HepG2 (cell line): ENCODE measurements around the gene HES6. TPM values are rescaled to one million over a fixed set of nuclear protein-coding genes. Genes with fewer than 3 reads are reported as not detected.

Source experiments
- CHCHD3 ChIP-seq: sonication (generic); formaldehyde crosslinking; IDR thresholded peaks from 2 replicates; pipeline ENCODE4 v1.8.0; 2022; ENCODE audit warnings: mild to moderate bottlenecking, missing genetic modification reagents, moderate library complexity
- DMAP1 ChIP-seq: IDR thresholded peaks from 2 replicates; pipeline ENCODE4 v1.6.1; 2016
- HNRNPL ChIP-seq: fragments of 200-400 bp; formaldehyde crosslinking; IDR thresholded peaks from 2 replicates; pipeline ENCODE4 v1.6.1; 2017; ENCODE audit warnings: mild to moderate bottlenecking, low read depth, low read length
- IKZF5 ChIP-seq: IDR thresholded peaks from 2 replicates; pipeline ENCODE4 v1.6.1; 2018; ENCODE audit warnings: missing genetic modification reagents, mild to moderate bottlenecking, missing compliant biosample characterization
- SNAPC4 ChIP-seq: sonication (generic); formaldehyde crosslinking; IDR thresholded peaks from 2 replicates; pipeline ENCODE4 v1.4.0; 2020; ENCODE audit warnings: mild to moderate bottlenecking, missing genetic modification reagents
- XRCC5 ChIP-seq: fragments of 200-400 bp; formaldehyde crosslinking; optimal IDR thresholded peaks from 2 replicates; pipeline ENCODE3; 2017; ENCODE audit warnings: mild to moderate bottlenecking, low read length
- ZBTB8A ChIP-seq: sonication (generic); formaldehyde crosslinking; IDR thresholded peaks from 2 replicates; pipeline ENCODE4 v1.4.0; 2020; ENCODE audit warnings: mild to moderate bottlenecking, low read depth, missing genetic modification reagents, borderline replicate concordance
- ZHX2 ChIP-seq, 2 experiments: sonication (generic) in 1 of 2; formaldehyde crosslinking in 1 of 2; IDR thresholded peaks; 2 replicates each; pipeline versions ENCODE4 v1.6.1 to v1.9.0; 2014 to 2022; ENCODE audit warnings: antibody characterized with exemption in 1 of 2, borderline replicate concordance in 1 of 2, inconsistent platforms in 1 of 2, low read depth in 1 of 2, missing genetic modification reagents in 1 of 2
- ZNF414 ChIP-seq: sonication (generic); formaldehyde crosslinking; IDR thresholded peaks from 2 replicates; pipeline ENCODE4 v1.5.0; 2020; ENCODE audit warnings: missing genetic modification reagents
- ZNF569 ChIP-seq: sonication (generic); formaldehyde crosslinking; IDR thresholded peaks from 2 replicates; pipeline ENCODE4 v1.5.0; 2020; ENCODE audit warnings: mild to moderate bottlenecking, missing genetic modification reagents, moderate library complexity, borderline replicate concordance
- polyA plus RNA-seq, 8 experiments: library from polyadenylated mRNA; depleted of rRNA in 3 of 8; stranded (reverse) in 7 of 8; unstranded in 1 of 8; fragments of >200 nt; fragmentation: Illumina TruSeq in 4 of 8; extraction: Trizol in 4 of 8; gene quantifications; 2 replicates each; pipeline versions ENCODE4 v1.2.1 to v1.2.3, GENCODE V29; 2011 to 2016; ENCODE audit warnings: low read depth in 4 of 8, missing spikeins in 1 of 8, mixed read lengths in 1 of 8; ENCODE audit not compliant: insufficient read depth in 1 of 8
- total RNA-seq, 5 experiments: library from RNA; depleted of rRNA; stranded (reverse); fragments of >200 nt; fragmentation: Illumina TruSeq; extraction: Trizol; gene quantifications; 2 replicates each; pipeline ENCODE4 v1.2.3, GENCODE V29; 2016; ENCODE audit warnings: low read depth in 1 of 5

Gene HES6
- total and polyA plus RNA-seq, 2 of the 13 experiments (the other 11 are each of a cell fraction or from before 2014, with no cell fraction given): 19.5 to 82.8 TPM

- TF ChIP-seq IKZF5 (CRISPR knock-in tag) (peak; percentile 76), ZNF414 (no peak), ZHX2 (IDR thresholded peaks at IDR 0.05; ENCODE audit: low read depth) (peak; percentile 40; the same call in 1 of the 2 replicates), ZHX2 (CRISPR knock-in tag; IDR thresholded peaks at IDR 0.05; ENCODE audit: borderline replicate concordance) (peak; percentile 95; the same call in 1 of the 2 replicates), ZNF569 (no peak), SNAPC4 (peak; percentile 73; the same call in 1 of the 2 replicates), CHCHD3 (CRISPR knock-in tag) (peak; percentile 99), DMAP1 (peak; percentile 36; the same call in 1 of the 2 replicates), XRCC5 (no peak), HNRNPL (0 out of 2 replicates have a peak, but pooled peaks have one; percentile 57), ZBTB8A (CRISPR knock-in tag) (no peak)
These were observed 884 bp downstream of the HES6 start (continued) for GRCh38 chr2:238238766-238239542.
